Measurements from ENCODE around the gene B3GNT5.
A peak's percentile ranks its signal among the peaks of the same experiment; 100 is the strongest.

B3GNT5 gene

GRCh38 chr3:183230826-183231225, 22.2 kb upstream of the B3GNT5 start:
- DNase-seq: no peak

- DNase-seq: no peak
Measured at GRCh38 chr3:183233966-183234365, 19.1 kb upstream of the B3GNT5 start.

DNA sequence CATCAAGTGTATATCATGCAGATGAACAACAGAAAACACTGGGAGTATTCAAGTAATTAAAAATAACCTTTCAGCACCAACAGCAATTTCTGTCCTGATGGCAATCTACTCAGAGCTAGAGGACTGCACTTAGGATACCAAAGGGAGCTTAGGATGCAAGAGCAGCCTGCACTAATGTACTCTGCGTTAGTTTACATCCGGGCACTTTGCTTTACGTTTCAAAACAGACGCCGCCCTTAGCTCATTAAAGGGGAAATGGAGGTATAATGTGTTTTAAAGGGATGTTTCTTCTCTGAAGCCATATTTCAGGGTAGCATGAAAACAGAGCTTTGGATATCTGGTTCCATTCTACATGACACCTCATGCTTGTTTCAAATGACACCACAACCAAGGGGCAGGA, 14.0 kb upstream of the B3GNT5 start:
- no peak for DNase-seq

DNA sequence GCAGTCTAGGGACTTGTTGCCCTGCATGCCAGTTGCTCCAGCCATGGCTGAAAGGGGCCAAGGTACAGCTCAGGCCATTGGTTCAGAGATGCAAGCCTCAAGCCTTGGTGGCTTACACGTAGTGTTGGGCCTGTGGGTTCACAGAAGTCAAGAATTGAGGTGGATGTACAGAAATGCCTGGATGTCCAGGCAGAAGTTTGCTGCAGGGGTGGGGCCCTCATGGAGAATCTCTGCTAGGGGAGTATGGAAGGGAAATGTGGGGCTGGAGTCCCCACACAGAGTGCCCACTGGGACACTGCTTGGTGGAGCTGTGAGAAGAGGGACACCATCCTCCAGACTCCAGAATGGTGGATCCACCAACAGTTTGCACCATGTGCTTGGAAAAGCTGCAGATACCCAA, 10.6 kb upstream of the B3GNT5 start:
- DNase-seq: no peak

DNA sequence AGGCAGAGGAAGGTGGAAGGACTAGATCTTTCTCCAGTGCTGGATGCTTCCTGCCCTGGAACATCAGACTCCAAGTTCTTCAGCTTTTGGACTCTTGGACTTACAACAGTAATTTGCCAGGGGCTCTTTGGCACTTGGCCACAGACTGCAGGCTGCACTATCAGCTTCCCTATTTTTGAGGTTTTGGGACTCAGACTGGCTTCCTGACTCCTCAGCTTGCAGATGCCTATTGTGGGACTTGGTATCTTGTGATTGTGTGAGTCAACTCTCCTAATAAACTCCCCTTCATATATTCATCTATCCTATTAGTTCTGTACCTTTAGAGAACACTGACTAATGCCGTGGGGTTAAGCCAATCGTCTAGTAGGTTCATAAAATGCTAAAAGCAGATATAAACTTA, 8.8 kb upstream of the B3GNT5 start:
- DNase-seq: no peak

GRCh38 chr3:183244981-183245476, 8.0 kb upstream of the B3GNT5 start:
- no peak for DNase-seq

DNA sequence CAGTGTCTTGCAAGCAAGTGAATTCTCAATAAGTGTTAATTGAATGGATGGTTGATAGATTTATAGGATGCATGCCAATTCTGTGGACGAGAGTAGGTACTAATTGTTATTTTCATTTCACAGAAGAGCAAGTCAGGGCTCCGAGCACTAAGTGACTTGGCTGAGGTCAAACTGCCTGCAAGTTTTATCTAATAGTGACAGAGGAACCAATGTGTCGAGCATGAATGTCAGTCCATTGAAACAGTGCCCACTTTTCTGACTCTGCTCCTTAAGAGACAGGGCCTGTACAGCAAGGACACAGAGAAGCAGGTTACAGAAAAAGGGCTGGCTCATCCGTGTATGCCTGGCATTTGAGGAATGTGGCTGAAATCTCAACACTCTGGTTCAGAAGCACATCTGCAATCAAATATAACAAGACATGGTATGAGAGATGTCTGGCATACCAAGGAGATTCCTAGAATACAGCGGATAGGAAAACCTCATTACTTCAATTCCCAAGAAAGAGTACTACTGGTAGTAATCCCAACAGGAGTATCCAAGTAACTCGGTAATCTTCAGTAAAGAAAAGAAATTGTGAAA, 6.0 kb upstream of the B3GNT5 start:
- DNase-seq: no peak

DNA sequence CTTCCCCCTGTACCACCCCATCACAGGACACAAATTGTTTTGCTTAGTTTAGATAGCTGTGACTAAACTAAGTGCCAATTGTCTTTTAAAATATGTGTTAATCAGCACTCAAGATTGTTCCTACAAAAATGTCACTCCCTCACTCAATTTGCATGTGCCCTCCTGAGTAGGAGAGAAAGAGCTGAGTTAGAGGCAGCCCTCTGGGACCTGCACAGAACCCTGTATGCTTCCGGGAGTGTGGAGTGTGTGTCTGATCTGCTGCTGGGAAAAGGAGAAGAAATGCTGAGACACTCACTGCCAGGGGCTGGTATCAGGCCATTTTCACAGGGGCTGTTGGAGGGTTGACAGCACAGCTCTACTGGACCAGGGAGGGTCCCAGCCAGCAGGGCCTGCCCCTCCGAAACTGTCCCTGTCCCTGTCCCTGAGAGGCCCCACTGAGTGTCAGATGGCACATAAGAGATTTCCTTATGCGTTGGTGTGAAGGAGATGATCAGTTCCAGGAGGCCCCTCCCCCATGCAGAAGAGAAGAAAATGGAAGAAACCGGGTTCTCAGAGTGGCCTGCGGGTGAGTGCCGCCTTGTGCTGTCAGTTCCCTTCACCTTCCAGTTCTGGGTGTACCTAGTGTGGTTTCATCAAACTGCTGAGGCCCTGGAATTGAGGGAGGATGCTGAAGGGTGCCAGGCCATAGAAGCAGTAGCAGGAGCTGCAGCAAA, 3.9 kb upstream of the B3GNT5 start:
- no peak for DNase-seq

DNA sequence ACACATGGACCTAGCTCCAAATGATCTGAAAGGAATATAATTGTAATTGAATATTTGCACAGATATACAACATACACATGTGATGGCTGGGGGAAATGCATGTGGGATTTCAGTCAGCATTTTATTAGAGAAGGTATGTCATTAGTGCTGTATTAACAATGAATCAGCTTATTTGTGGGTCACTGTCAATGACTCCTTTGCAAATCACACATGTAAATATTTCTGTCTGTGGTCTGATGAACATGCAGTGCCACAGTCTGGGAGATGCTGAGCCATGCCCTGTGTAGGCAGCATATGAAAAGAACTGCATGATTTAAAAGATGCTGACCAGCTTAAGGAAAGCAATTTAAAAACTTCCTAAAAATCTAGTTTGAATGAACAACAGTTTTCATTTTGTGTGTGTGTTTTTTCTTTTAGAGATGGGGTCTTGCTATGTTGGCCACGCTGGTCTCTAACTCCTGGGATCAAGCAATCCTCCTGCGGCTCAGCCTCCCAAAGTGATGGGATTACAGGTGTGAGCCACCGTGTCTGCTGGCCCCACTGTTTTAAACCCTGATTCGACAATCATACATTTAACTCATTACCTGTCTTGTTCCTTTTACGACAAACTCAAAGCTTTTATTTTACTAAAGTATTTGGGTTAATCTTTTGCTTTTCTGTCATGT, 803 bp upstream of the B3GNT5 start:
- no peak for DNase-seq

- no peak for DNase-seq
Measured at GRCh38 chr3:183253528-183254486, 754 bp downstream of the B3GNT5 start.

DNA sequence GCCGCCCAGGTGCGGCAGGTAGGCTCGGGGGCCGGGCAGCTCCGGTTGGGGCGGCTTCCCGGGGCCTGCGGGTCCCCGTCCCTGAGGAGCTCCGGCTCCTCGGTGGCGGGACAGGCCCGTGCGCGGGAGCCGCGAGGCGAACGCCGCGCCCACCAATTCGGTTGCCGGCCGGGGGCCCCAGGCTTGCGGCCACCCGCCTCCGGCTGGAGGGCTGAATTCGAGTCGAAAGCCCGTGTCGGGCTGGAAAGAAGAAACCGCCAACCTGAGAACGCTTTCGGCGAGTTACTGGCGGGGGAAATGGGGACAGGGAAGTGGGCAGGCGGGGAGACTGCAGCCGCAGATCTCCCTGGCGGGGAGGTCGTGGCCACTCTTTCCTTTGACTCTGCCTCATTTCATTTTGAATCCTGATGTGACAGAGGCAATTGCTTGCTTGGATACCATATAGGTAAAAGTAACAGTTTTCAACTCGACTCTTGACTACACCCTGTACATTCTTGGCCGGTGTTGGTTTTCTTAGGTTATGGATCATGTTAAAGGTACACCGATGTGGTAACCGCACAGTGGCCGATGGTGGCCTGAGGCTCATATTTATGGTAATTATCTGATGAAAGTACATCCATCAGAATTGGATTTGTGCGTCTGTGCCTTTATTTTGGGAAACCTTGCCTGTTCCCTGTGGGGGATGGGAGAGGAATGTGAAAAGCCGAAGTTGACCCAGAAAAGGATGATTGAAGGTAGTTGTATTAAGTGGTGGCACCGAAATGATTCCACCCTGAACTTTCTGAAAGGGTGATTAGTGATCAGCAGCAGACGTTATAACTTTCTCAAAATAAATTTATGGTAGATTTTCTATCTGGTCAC, 1.7 kb downstream of the B3GNT5 start:
- no peak for DNase-seq

DNA sequence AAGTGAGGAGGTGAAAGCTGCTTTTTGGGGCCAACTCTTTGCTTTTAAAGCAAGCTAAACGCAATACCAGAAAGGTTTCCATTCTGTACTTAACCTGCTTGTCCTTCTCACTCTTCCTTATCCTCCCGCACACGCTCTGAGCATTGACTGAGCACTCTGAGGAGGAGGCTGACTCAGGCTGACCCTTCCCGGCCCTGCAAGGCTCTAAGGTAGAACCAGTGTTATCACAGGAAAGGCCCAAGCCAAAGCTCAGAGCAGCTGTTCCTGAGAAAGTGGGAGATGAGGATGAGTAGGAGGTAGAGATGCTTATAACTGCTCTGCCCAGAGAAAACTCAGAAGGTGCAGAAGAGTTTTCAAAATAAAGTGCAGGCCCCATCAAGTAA, 2.3 kb downstream of the B3GNT5 start:
- no peak for DNase-seq

GRCh38 chr3:183259087-183259486, 6.0 kb downstream of the B3GNT5 start:
- DNase-seq: no peak

DNA sequence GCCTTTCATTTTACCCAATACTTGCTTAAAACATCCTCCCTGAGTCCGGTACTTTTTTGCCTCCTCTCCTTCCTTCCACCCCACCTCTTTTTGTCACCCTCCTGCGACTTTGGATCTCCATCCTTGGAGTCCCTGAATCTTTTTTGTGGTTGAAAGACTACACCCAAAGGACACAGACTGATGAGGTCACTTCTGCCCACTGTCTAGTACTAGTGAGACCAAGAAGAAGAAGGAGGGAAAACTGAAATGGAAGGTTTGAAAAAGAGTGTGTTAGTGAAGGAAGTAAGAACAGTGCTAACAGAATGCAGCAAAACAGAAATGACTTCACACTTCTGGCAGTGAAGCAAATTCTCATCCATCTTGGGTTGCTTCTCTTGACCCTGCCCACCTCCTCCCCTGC, 6.6 kb downstream of the B3GNT5 start:
- DNase-seq: no peak

- DNase-seq: no peak
Measured at GRCh38 chr3:183260167-183260904, 7.3 kb downstream of the B3GNT5 start.

DNA sequence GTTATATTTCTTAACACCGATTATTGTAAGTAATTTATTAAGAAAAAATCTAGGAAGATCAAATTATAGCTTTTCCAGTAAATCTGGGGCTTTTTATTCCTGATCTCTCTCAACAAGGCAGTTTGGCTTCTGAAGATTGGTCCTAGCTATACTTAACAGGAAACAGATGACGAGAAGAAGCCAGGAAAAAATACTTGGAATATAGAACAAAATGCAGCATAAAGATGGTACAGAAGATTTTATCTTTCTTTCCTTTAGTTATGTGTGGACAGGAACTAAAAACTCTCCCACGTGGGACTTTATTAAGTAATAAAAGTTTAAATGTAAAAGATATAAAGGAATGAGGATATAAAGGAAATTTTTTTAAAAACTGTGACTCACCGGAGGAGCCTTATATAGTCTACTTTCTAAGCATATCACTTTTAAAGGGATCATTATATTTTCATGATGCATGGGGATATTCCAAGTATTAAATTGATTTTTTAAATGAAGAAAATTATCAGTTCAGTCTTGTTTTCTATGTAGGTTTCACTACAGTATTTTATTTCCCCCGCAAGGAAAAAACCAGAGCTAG, 8.2 kb downstream of the B3GNT5 start:
- DNase-seq: no peak

DNA sequence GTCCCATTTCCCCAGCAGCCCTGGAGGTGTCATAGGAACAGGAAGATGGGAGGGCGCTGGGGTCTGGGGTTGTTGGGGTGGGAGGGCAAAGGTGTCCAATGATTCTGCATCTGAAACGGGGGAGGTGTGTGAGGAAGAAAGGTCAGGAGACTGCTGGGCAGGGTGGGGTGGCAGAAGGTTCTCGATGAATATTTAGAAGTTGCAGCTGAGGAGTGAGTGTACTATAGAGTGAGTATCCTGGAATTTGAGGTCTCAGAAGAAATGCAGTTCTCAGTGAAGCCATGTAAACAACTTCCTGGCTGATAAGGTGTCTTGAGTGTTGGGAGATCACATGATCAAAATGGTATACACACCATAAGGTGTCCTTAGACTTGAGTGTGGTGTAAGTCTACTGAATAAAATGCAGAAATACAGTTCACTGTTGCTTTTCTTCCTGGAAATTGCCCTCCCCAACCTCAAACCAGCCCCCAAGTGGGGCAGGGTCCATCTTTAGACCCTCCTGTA, 9.9 kb downstream of the B3GNT5 start:
- DNase-seq: no peak

GRCh38 chr3:183264268-183264667, 11.2 kb downstream of the B3GNT5 start:
- DNase-seq: no peak

DNA sequence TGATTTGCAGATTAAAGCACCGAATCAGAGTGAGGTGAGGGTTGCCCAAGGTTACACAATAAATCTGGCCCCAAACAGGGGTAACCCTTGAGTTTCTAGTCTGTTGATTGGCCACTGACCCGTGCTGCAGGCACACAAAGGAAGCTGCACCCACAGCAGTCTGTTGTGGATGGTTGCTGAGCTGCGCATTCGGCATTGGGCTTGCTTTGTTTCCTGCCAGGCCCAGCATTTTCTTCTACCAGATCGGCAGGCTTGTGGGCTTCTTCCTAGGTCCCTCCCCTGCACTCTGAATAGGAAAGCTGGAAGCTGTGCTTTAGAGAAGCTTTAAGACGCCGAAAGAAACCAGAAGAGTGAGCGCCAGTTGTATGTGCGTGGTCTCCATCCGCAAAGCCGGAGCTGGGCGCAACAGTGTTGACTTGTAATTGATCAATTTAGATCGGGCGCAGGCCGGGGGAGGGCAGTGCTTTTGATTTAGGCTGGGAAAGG, 12.1 kb downstream of the B3GNT5 start:
- DNase-seq: no peak

DNA sequence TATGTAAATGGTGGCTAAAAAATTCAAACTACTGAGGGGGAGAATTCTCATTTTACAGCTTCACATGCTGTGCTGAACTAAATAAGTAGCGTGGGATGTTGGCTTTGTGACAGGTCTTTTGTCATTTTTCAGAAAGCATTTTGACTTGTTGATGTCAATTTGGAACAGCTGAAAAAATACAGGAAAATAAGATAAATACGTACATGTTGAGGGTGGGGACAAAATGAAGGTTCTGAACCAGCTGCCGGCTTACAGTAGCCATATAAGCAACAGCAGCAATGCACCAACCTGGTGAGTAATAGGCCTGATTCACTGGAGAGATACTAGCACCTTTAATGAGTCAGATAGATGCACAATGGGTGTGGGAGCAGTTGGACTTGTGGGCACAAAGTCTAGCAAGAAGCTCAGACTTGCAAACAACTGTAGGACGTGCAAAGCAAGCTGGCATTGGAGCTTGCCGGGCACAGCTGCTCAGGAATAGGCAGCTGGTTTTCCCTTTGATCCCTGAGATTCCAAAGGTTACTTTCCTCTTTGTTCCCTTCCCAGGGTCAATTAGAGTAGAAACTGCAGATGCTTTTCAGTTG, 12.9 kb downstream of the B3GNT5 start:
- peak; percentile 35 for DNase-seq

All from CD4-positive, alpha-beta T cell treated with Interleukin-4 for 4 hours (primary cell).